Mesenchymal stem cell (in vitro differentiated cells and primary cell): ENCODE measurements around the gene CALCOCO2.
A peak's percentile ranks its signal among the peaks of the same experiment; 100 is the strongest.
"Not testable (repeated sequence)": the region's sequence is repeated elsewhere in the genome, so short reads cannot be mapped to it uniquely, and the experiment has no call there.

Source experiments
- DNase-seq: peaks from one replicate; pipeline ENCODE4 v3.0.0-alpha.2; 2013
- H2AFZ ChIP-seq: one replicate; pipeline ENCODE4 v1.6.1; 2013; ENCODE audit warnings: low read depth, mild to moderate bottlenecking, control low read depth, inconsistent platforms, low read length, moderate library complexity
- H2AK5ac ChIP-seq: 2 replicates; pipeline ENCODE4 v1.6.1; 2013; ENCODE audit warnings: low read length, moderate library complexity, mild to moderate bottlenecking, inconsistent platforms; ENCODE audit not compliant: severe bottlenecking
- H2BK120ac ChIP-seq: one replicate; pipeline ENCODE4 v1.6.1; 2013; ENCODE audit warnings: low read depth, mild to moderate bottlenecking, inconsistent platforms, low read length, moderate library complexity
- H2BK12ac ChIP-seq, 2 experiments: one replicate each; pipeline ENCODE4 v1.6.1; 2013; ENCODE audit warnings: inconsistent platforms in 2 of 2, low read length in 2 of 2, mild to moderate bottlenecking in 2 of 2, moderate library complexity in 2 of 2, control low read depth in 1 of 2
- H2BK15ac ChIP-seq: one replicate; pipeline ENCODE4 v1.6.1; 2013; ENCODE audit warnings: mild to moderate bottlenecking, low read depth, inconsistent platforms; ENCODE audit not compliant: poor library complexity, severe bottlenecking
- H2BK5ac ChIP-seq: 2 replicates; pipeline ENCODE4 v1.6.1; 2013; ENCODE audit warnings: low read depth, mild to moderate bottlenecking, low read length, control low read depth, inconsistent platforms; ENCODE audit not compliant: poor library complexity, severe bottlenecking
- H3K14ac ChIP-seq, 2 experiments: one replicate each; pipeline ENCODE4 v1.6.1; 2013; ENCODE audit warnings: inconsistent platforms in 2 of 2, low read length in 2 of 2, control low read depth in 1 of 2, mild to moderate bottlenecking in 1 of 2, moderate library complexity in 1 of 2
- H3K18ac ChIP-seq, 2 experiments: one replicate each; pipeline ENCODE4 v1.6.1; 2013; ENCODE audit warnings: inconsistent platforms in 2 of 2, low read length in 2 of 2, control low read depth in 1 of 2, low read depth in 1 of 2, mild to moderate bottlenecking in 1 of 2
- H3K23ac ChIP-seq, 2 experiments: one replicate each; pipeline ENCODE4 v1.6.1; 2013; ENCODE audit warnings: inconsistent platforms in 2 of 2, low read length in 2 of 2, mild to moderate bottlenecking in 2 of 2, moderate library complexity in 2 of 2, control low read depth in 1 of 2
- H3K27ac ChIP-seq: 2 replicates; pipeline ENCODE4 v1.5.1; 2013; ENCODE audit warnings: mild to moderate bottlenecking, moderate library complexity, low read length, control low read depth, inconsistent platforms; ENCODE audit not compliant: poor library complexity, severe bottlenecking
- H3K27me3 ChIP-seq, 2 experiments: 2 replicates each; pipeline versions ENCODE4 v1.6.1 to v1.7.0; 2013; ENCODE audit warnings: low read length in 2 of 2, mild to moderate bottlenecking in 2 of 2, moderate library complexity in 2 of 2, control low read depth in 1 of 2, inconsistent platforms in 1 of 2; ENCODE audit not compliant: control insufficient read depth in 1 of 2, insufficient read depth in 1 of 2
- H3K36me3 ChIP-seq, 2 experiments: 2 replicates each; pipeline versions ENCODE4 v1.6.1 to v1.7.0; 2013; ENCODE audit warnings: low read length in 2 of 2, control low read depth in 1 of 2, inconsistent platforms in 1 of 2, low read depth in 1 of 2, mild to moderate bottlenecking in 1 of 2; ENCODE audit not compliant: insufficient read depth in 2 of 2, control insufficient read depth in 1 of 2
- H3K4ac ChIP-seq, 2 experiments: one replicate each; pipeline ENCODE4 v1.6.1; 2013; ENCODE audit warnings: inconsistent platforms in 2 of 2, low read length in 2 of 2, mild to moderate bottlenecking in 2 of 2, moderate library complexity in 2 of 2, control low read depth in 1 of 2, low read depth in 1 of 2
- H3K4me1 ChIP-seq: 2 replicates; pipeline ENCODE4 v1.6.1; 2013; ENCODE audit warnings: low read depth, low read length, control low read depth; ENCODE audit not compliant: control insufficient read depth, insufficient read depth
- H3K4me2 ChIP-seq: 2 replicates; pipeline ENCODE4 v1.6.1; 2013; ENCODE audit warnings: low read length, mild to moderate bottlenecking, inconsistent platforms; ENCODE audit not compliant: poor library complexity, severe bottlenecking
- H3K4me3 ChIP-seq, 2 experiments: 2 replicates each; pipeline versions ENCODE4 v1.5.1 to v1.7.0; 2013; ENCODE audit warnings: low read length in 2 of 2, mild to moderate bottlenecking in 2 of 2, control low read depth in 1 of 2, low read depth in 1 of 2; ENCODE audit not compliant: insufficient read depth in 1 of 2
- H3K79me1 ChIP-seq: replicated peaks from 2 replicates; pipeline ENCODE4 v1.6.1; 2013; ENCODE audit warnings: mild to moderate bottlenecking, control low read depth, low read length, inconsistent platforms; ENCODE audit not compliant: poor library complexity, severe bottlenecking
- H3K9ac ChIP-seq: 2 replicates; pipeline ENCODE4 v1.7.0; 2013; ENCODE audit warnings: mild to moderate bottlenecking, low read length, moderate library complexity
- H3K9me3 ChIP-seq: 2 replicates; pipeline ENCODE4 v1.7.0; 2013; ENCODE audit warnings: mild to moderate bottlenecking, low read length; ENCODE audit not compliant: control insufficient read depth
- H4K8ac ChIP-seq: one replicate; pipeline ENCODE4 v1.6.1; 2013; ENCODE audit warnings: inconsistent platforms, mild to moderate bottlenecking, low read length, moderate library complexity
- H4K91ac ChIP-seq: one replicate; pipeline ENCODE4 v1.6.1; 2013; ENCODE audit warnings: mild to moderate bottlenecking, low read length, inconsistent platforms
- WGBS: methylation state at CpG from one replicate; pipeline ENCODE4 v1.1.7; 2013; ENCODE audit warnings: mixed read lengths; 5-methylcytosine and 5-hydroxymethylcytosine counted together

The CALCOCO2 gene

GRCh38 chr17:48820936-48821335, 9.9 kb upstream of the CALCOCO2 start:
- not testable (repeated sequence) for DNase-seq, H2BK12ac ChIP-seq, H3K79me1 ChIP-seq, H3K4me3 ChIP-seq, H3K9ac ChIP-seq, H3K9me3 ChIP-seq, H2AK5ac ChIP-seq, H2BK120ac ChIP-seq, H3K4me2 ChIP-seq, H3K4ac ChIP-seq, H3K23ac ChIP-seq, H3K14ac ChIP-seq, H4K8ac ChIP-seq, H2BK15ac ChIP-seq, H3K18ac ChIP-seq, H2AFZ ChIP-seq, H3K27ac ChIP-seq, H2BK5ac ChIP-seq, H4K91ac ChIP-seq, H3K4me1 ChIP-seq, H3K36me3 ChIP-seq
- H3K27me3 ChIP-seq, result peaks cover 20 to 26% of the 10 kb centered on the region in 2 experiments
- WGBS, result 95% methylated on average over 6 of the region's 6 CpGs

GRCh38 chr17:48825446-48826381, 5.1 kb upstream of the CALCOCO2 start:
- 90% methylated on average over 8 of the region's 11 CpGs for WGBS
- no peak overlapping the region for H3K9ac ChIP-seq
- H2BK120ac ChIP-seq, result no peak overlapping the region
- H2AK5ac ChIP-seq, result no peak overlapping the region
- H4K8ac ChIP-seq, result no peak overlapping the region
- no peak overlapping the region for H3K4me2 ChIP-seq
- H4K91ac ChIP-seq, result no peak overlapping the region
- no peak for DNase-seq
- no peaks in the 10 kb centered on the region for H3K79me1 ChIP-seq
- H3K4me3 ChIP-seq, result no peak overlapping the region
- H3K23ac ChIP-seq, result no peak overlapping the region
- no peak overlapping the region for H3K18ac ChIP-seq
- no peaks in the 10 kb centered on the region for H3K4me1 ChIP-seq
- no peaks in the 10 kb centered on the region for H3K27me3 ChIP-seq
- H2BK15ac ChIP-seq, result no peak overlapping the region
- H3K9me3 ChIP-seq, result no peaks in the 10 kb centered on the region
- no peaks in the 10 kb centered on the region for H3K36me3 ChIP-seq
- H3K14ac ChIP-seq, result no peak overlapping the region
- no peak overlapping the region for H2BK12ac ChIP-seq
- H3K27ac ChIP-seq, result no peak overlapping the region
- H3K4ac ChIP-seq, result no peak overlapping the region
- no peak overlapping the region for H2AFZ ChIP-seq
- no peak overlapping the region for H2BK5ac ChIP-seq

- no peaks in the 10 kb centered on the region for H3K27me3 ChIP-seq
- H4K8ac ChIP-seq, result no peak overlapping the region
- peak overlapping the region; percentile 96 for H2AFZ ChIP-seq
- H4K91ac ChIP-seq, result no peak overlapping the region
- no peak overlapping the region for H2BK120ac ChIP-seq
- H3K9ac ChIP-seq, result peak overlapping the region; percentile 98
- H3K36me3 ChIP-seq, result peaks cover 0 to 3% of the 10 kb centered on the region in 2 experiments
- H3K14ac ChIP-seq, result no peak overlapping the region
- H3K4me2 ChIP-seq, result peak overlapping the region; percentile 96
- no peak overlapping the region for H2BK5ac ChIP-seq
- no peak overlapping the region for H2BK15ac ChIP-seq
- H3K4me1 ChIP-seq, result peaks cover 4% of the 10 kb centered on the region
- WGBS, result 13% methylated on average over 7 of the region's 8 CpGs
- no peak for DNase-seq
- H3K4ac ChIP-seq, result no peak overlapping the region
- H3K9me3 ChIP-seq, result no peaks in the 10 kb centered on the region
- H2BK12ac ChIP-seq, result no peak overlapping the region
- H3K4me3 ChIP-seq, result peak overlapping the region; percentile 99 to 100
- H3K18ac ChIP-seq, result peak overlapping the region in 1 of 2 experiments; percentile 99
- H2AK5ac ChIP-seq, result no peak overlapping the region
- no peak overlapping the region for H3K23ac ChIP-seq
- peaks cover 21% of the 10 kb centered on the region for H3K79me1 ChIP-seq
- H3K27ac ChIP-seq, result no peak overlapping the region
Measured at GRCh38 chr17:48831549-48831883, 681 bp downstream of the CALCOCO2 start.

- H3K4me3 ChIP-seq, result no peak overlapping the region
- H3K4me2 ChIP-seq, result no peak overlapping the region
- no peak overlapping the region for H2BK15ac ChIP-seq
- peaks cover 0 to 7% of the 10 kb centered on the region in 2 experiments for H3K36me3 ChIP-seq
- no peak overlapping the region for H3K14ac ChIP-seq
- WGBS, result 91% methylated on average over 2 of the region's 2 CpGs
- no peaks in the 10 kb centered on the region for H3K9me3 ChIP-seq
- H3K4ac ChIP-seq, result no peak overlapping the region
- H2BK120ac ChIP-seq, result no peak overlapping the region
- H2BK5ac ChIP-seq, result no peak overlapping the region
- no peak overlapping the region for H3K23ac ChIP-seq
- no peak overlapping the region for H4K91ac ChIP-seq
- no peak overlapping the region for H3K18ac ChIP-seq
- peaks cover 4% of the 10 kb centered on the region for H3K4me1 ChIP-seq
- H2AFZ ChIP-seq, result no peak overlapping the region
- peaks cover 30% of the 10 kb centered on the region for H3K79me1 ChIP-seq
- H2AK5ac ChIP-seq, result no peak overlapping the region
- no peak overlapping the region for H3K9ac ChIP-seq
- no peaks in the 10 kb centered on the region for H3K27me3 ChIP-seq
- H2BK12ac ChIP-seq, result no peak overlapping the region
- H4K8ac ChIP-seq, result no peak overlapping the region
- H3K27ac ChIP-seq, result no peak overlapping the region
- DNase-seq, result no peak
Measured at GRCh38 chr17:48834973-48835372, 4.1 kb downstream of the CALCOCO2 start.
